Umbilical cord (tissue), 2 donors: ENCODE measurements around the gene KDM2B. TPM values are rescaled to one million over a fixed set of nuclear protein-coding genes. Genes with fewer than 3 reads are reported as not detected.
A peak's percentile ranks its signal among the peaks of the same experiment; 100 is the strongest.

ENCODE experiments used
- DNase-seq: peaks from one replicate; pipeline ENCODE4 v3.0.0-alpha.2; 2015; ENCODE audit warnings: low spot score
- total RNA-seq: library from RNA; depleted of rRNA; stranded (reverse); fragments of >200 nt; gene quantifications from one replicate; pipeline ENCODE4 v1.2.3, GENCODE V29; 2014; ENCODE audit warnings: low replicate concordance; ENCODE audit not compliant: insufficient read depth

Gene KDM2B
- total RNA-seq, 1 donor from 2014 or later, result 8.4 TPM

DNA sequence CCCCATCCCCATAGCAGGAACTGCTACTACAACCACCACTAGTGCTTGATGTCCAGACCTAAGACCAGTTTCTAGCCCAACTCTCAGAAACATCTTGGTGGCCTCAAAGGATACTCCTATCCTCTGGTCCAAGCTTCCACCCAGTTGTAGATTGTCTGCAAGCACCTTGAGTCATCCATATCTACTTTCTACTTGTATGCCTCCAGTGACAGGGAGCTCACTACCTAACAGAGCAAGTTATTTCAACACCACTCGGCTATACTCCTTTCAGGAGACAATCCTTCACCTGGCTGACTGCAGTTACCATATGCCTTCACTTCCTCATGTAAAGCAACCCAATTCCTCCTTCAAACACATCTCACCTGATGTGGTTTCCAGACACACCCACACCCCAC lies 49.5 kb downstream of the KDM2B start:
- DNase-seq, result no peak

DNA sequence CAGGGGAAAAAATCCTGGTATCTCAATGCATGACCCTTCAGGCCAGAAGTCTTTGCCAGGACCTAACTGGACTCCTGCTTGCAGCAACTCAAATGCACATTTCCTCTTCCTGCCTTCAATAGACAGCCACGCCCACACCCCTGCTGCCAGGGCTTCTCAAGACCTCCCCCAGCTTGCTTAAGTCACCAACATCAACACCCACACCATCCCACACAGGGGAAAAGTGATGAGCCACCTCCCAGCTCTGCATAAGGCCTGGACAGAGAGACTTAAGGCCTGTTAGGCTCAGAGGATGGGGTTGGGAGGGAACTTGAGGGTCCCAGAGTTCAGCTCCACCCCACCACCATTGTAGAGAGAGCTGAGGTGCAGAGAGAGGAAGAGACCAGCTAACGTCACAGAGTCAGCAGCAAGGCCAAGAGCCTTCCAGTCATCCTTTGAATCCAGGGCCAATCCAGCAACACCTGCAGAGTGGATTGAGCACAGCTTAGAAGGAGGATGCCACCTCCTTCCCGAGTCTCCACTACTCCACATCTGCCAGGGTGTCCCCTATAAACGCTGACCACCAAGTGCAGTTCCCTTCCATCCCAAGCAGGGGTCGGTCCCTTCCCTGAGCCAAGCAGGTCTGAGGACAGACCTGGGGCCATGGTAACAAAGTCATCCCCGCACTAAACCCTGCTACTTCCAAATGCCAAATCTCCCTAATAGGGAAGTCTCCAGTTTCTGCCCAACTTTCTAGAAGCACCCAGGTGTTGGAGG lies 50.0 kb downstream of the KDM2B start:
- peak; percentile 76 for DNase-seq

DNA sequence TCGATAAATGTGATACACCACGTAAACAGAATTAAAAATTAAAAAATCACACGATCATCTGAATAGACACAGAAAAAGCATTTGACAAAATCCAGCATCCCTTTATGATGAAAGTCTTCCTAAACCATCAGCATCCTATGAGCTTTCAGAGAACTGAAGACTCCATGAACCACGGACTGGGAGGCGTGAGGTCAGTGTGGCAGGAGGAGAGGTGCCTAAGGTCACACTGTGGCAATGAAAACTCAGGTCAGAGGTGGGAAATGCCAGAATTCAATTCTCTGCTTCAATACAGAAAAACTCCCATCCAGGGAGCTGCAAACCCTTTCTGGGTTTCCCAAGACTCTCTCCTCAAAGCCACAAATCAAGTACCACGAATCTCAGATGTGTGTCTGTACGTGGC lies 51.6 kb downstream of the KDM2B start:
- no peak for DNase-seq

DNA sequence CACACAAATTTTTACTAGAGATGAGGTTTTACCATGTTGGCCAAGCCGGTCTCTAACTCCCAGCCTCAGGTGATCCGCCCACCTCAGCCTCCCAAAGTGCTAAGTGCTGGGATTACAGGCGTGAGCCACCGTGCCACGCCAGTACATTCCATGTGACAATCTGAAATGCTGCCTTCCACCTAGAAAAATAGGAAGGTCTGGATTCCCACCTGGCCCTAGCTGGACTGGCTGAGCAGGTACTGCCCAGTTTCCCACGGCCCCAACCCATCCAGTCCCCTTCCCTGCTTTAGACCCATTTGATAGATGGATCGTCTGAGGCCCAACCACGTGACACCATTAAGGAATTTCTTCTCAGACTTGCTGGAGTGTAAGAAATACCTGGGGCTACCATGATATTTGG lies 55.4 kb downstream of the KDM2B start:
- DNase-seq, result no peak

DNA sequence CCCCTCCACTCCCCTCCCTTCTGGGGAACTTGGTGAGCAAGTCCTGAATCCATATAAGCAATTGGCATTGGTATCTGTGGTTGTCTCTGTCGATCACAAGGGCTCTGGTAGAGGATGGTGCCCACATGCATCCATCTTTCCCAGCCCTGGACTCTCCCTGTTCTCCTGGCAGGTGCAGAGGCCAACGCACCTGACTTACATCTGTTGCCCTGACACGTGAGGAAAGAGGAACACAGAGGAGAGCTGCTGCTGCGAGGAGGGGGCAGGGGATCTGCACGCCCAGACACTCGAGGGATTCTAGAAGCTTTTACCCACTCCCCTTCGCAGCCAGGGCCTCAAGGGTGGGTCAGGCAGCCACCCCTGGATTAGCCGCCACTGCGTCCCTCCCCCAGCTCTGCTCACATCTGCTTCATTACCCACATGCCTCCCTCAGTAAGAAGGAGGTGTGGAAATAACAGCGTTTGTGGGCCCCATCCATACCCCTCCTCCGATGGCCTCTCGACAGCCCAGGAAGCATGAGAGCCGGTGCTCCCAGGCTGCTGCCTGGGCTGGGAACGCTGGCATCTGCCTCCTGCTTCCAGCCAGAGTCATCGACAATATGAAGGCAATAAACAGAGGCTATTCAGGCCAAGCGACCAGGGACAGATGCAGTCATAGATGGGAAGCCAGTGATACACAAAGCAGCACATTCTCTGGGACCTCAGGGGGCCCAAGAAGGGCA lies 56.5 kb downstream of the KDM2B start:
- DNase-seq, result peak; percentile 55

DNA sequence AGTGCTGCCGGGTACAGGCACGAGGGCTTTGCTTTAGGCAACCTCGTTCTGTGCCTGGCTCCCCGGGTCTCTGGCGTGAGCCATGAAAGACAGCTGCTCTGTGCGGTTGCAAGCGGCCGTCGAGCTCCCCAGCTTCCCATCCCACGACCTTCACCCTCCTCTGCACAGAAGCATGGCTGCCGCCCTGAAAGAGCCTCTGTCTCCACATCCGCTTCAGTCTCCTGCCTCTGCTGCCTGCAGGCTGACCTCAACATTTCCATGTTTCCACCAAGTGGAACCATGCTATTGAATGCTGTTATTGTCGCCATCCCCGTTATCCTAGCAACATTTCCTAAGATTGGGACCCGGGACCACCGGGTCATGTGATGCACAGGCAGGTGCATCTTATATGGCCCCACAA lies 57.1 kb downstream of the KDM2B start:
- no peak for DNase-seq

DNA sequence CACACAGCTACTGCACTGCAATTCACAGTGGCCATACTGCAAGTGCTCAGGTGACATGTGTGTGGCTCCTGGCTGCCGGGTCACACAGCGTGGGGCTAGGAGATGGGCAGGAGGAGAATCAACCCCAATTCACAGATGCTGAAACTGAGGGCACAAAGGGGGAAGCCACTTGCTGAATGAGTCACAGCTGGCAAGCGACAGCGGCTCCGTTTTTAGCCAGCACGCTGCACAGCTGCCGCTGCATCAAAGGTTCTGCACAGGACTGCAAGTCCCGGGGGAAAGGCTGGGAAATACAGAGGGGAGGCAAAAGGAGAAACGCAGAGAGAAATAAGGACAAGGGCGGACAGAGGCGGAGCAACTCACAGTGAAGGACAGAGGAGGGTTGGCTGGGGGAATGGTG lies 57.9 kb downstream of the KDM2B start:
- no peak for DNase-seq

DNA sequence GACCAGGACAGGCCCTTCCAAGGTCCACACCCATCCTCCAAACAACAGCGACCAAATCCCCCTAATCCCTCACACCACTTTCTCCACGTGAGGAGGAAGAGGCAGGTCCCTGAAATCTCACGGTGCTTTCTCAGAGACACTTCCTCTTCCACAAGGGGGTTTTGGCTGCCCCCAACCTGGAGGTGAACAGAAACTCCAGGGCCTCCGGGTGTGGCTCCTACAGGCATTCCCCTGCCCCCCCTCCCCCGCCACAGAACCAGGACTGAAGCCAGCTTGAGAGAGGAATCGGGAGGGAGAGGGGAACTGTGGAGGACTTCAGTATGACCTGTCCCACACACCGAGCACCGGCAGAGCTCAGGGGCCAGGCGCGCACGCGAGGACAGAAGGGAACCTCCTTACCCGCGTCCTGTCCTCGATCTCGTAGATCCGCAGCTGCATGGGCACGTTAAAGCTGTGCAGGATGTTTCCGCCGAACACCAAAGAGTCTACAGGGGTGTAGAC lies 60.2 kb downstream of the KDM2B start:
- peak; percentile 40 for DNase-seq

DNA sequence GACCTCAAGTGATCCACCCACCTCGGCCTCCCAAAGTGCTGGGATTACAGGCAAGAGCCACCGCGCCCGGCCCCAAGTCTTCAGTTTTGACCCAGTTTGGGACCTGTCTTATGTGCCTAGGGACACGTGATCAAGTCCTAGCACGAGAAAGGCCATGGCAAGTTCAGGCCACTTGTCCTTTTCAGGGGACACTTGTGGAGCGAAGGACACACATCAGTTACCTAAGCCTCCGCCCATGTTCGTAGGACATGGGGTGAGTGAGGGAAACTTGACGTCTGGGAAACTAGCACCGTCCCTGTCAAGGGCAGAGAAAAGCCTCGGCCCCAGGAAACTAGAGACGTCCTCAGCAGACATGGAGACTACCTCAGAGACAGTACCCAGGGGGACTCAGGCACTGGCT lies 60.7 kb downstream of the KDM2B start:
- DNase-seq, result no peak

DNA sequence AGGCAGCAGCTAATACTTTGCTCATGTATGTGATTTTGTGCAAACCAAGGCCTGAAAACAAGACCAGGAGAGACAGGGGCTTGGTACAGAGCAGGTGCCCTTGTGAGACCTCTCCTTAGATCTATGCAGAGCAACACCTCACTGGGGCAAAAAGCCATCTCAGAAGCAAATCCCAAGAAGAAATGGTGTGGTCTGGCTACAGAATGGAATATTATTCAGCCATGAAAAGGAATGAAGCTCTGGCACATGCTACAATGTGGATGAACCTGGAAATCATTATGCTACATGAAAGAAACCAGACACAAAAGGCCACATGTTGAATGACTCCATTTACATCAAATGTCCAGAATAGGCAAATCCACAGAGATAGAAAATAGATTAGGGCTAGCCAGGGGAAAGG lies 61.6 kb downstream of the KDM2B start:
- no peak for DNase-seq

DNA sequence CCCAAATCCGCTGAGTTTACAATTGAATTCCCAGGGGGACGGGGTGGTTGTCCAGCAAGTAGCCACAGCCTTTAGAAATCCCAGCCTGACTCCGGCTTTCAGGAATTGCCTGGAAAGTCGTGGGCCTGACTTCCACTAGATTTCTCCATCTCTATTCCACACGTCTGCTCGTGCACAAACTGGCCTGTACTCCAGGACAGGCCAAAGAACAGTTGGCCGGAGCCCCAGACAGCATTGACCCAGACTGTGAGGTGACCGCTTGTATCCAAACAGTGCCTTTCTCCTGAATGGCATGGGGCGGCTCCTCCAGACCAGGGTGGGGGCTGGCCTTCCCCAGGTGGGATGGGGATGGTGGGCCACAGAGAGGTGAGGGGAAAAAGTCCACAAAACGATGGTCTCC lies 62.2 kb downstream of the KDM2B start:
- no peak for DNase-seq

DNA sequence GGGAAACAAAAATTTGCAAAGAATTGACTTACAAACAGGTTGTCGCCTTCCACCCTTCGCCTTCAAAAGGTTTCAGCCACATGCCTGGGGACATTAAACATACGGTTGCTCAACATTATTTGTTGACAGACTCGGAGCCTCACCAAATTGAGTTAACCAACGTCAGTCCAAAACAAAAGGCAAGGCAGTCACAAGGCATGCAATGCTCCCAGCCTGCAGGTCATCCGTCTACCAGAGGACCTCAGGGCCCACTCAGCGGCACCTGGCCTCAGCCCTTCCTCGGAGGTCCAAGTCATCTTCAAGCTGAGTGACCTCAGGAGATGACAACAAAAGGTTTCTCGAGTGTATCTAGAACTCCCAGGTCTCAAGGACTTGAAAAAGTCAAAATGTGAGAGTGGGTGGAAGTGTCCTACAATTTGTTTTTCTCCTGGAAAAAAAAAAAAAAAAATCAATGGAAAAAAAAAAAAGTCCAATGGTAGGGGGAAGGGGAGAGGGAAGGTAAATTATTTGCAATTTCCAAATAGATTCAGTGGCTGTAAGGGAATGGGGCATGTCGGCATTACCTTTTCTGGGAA lies 64.3 kb downstream of the KDM2B start:
- DNase-seq, result no peak

DNA sequence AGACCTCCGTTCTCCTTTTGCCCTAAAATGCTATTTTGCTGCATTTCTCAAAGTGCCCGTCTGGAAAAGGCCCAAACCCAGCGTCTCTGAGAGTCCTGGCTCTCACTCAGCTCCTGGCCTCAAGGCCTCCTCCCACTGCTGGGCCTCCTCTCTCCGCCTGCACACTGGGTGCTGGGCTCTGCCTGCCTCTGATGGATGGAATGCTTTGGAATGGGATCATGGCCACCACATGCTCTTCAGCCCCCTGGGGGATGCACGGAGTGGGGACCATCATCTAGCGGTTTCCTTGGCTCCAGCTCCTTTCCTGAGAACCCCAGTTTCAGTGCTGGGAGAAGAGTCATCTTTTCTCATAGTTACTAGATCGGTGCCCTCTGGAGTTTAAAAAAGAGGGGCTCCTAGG lies 65.2 kb downstream of the KDM2B start:
- no peak for DNase-seq

DNA sequence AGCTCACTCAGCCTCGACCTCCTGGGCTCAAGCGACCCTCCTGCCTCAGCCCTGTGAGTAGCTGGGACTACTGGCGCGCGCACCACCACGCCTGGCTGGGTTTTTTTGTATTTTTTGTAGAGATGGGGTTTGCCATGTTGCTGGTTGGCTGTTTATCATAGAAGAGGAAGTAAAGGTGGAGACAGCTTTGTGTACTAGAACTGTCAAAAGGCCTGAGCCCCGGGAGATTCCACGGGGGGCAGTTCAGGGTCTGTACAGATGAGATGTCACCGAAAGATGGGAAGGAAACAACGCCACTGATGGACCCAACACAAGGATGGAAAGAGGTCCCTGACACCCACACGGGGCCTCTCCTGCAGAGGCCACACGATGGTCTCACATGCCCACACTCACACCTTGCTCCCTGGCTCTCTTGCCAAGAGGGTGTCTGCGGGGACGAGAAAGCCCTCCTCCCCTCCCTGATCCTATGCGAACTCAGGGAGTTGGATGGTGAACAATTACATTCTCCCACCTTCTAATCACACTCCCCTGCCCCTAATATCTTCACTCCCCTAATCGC lies 66.6 kb downstream of the KDM2B start:
- no peak for DNase-seq

DNA sequence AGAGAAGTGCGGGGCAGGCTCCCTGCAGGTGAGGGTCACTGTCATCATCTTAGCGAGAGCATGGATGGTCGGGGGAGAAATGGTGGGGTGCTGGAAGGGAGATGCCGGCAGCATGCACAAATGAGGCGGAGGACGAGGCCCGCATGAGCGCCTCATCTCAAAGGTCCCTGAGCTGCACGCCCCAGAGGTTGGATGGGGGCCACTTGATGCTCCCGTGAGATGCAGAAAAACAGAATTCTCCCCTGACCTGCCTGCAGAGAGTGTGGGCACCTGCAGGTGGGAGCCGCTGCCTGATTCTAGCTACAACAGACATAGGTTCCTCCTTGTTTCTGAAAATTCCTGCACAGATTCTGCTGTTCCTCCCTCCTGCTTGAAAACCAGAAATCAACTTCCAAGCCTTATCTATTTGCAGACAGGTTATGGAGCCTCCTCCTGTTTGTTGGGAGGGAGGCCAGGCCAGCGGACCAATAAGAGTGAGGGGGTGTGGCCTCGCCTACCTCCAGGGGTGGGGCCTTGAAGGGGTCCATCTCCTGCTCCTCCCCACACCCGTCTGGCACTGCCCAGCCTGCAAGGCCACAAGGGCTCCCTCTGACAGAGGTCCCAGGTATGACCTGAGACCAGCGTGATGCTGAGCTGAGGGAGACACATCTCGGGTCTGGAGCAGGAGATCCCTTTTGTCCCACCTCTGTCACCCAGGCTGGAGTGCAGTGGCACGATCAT lies 67.2 kb downstream of the KDM2B start:
- DNase-seq, result no peak

DNA sequence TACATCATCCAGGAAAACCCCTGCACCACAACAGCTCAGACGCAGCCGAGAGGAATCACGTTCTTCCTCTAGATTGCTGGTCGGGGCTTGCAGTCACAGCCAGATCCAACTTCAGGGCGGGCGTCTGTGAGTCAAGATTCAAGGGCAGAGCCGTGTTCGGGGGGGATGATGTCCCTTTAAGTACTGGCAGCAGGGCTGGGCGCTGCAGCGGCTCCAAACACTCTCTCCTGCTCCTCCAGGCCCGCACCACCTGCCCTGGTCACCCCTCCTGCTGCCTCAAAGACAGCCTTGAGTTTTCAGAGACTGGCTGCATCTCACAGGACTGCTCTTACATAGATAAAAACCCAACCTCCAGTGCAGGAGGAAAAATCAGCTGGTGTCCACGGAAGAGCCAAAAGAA lies 68.3 kb downstream of the KDM2B start:
- peak; percentile 70 for DNase-seq

DNA sequence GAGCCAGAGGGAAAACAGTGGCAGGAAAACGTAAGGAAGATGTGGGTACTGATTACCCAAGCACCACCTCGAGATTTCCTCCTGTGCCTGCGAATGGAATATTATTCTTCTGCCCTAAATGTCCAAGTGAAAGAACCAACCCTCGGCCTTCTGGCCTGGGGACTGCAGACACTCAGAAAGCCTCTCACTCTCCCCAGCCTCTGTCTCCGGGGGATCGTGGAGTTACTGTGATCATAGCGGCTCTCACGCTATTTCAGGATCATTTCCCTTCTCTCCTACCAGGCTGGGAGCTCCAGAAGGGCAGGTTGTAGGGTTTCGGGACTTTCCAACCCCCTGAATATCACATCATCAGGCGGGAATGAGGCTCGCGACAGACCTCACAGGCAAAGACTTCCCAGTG lies 68.9 kb downstream of the KDM2B start:
- peak; percentile 16 for DNase-seq

DNA sequence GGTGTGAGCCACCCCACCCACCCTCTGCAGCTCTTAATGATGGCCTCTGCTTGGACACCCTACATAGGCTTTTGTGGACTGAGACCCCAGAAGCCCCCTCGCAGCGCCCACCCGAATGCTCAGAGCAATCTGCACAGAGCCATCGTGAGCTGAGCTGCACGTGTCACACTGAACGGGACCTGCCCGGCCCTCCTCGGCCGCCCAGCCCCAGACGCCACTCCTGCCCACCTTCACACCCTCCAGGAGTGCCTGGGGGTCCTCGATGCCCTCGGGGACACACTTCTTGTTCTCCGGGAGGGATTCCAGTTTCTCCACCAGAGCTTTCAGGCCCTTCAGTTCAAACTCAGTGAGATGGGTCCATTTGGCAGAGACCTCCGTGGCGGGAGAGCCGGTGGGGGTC lies 71.5 kb downstream of the KDM2B start:
- DNase-seq, result no peak

DNA sequence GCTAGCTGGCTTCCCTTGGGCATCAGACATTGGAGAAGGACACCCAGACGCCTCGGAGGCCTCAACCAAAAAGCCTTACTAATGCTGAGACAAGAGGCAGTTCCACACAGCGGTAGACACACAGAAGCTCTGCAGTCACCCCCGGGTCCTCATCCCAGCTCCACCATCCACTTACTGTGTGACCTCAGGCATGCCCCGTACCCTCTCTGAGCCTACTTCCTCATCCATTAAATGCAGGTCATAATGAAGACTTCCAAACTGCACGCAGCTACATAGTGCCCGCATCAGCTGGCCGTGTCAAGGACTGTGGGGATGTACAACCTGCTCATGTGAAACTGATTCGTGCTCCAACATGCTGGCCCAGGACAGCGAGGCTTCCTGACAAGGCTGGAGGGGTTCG lies 72.3 kb downstream of the KDM2B start:
- DNase-seq, result no peak

DNA sequence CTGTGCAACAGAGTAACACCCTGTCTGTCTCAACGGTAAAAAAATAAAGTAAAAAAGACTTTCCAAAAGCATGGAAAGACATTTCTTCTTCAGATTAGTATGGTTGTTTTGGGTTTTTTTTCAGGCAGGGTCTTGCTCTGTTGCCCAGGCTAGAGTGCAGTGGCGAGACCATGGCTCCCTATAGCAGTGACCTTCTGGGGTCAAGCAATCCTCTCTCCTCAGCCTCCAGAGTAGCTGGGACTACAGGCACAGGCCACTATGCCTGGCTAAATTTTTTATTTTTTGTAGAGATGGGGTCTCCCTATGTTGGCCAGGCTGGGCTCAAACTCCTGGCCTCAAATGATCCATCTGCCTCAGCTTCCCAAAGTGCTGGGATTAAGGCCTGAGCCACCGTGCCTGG lies 72.8 kb downstream of the KDM2B start:
- DNase-seq, result no peak

DNA sequence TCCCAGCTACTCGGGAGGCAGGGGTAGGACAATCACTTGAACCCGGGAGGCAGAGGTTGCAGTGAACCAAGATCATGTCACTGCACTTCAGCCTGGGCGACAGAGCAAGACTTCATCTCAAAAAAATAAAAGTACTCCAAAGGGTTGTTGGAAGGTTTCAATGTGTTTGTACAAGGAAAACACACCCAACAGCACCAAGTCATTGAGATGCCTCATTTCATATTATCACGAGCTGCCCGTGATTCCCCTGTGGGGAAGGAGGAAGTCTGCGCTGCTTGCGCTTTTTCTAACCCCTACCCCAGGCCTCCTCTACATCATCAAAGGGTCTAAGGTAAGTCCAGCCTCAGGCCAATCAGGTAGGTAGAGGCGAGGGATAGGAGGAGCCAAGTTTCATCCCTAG lies 73.6 kb downstream of the KDM2B start:
- no peak for DNase-seq

DNA sequence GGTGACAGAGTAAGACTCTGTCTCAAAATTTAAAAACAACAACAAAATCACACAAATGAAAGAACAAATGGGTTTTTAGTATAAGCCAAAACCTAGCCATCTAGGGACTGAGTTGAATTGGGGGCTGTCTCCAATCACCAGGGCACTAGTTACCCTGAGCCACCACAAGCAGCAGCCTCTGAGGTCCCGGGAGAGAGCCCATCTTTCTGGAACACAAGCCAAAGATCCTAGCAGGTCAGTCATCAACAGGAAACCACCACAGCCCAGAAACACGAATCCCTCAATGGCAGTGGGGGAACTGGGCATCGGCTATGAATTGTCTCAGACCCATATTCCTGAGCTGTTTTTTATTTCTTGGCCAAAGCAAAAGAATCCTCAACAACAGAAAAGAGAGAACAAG lies 75.3 kb downstream of the KDM2B start:
- no peak for DNase-seq
